Mesendoderm (in vitro differentiated cells): Measurements from ENCODE around the gene FN3KRP.

Source experiments
- DNase-seq: peaks from one replicate; pipeline ENCODE4 v3.0.0; 2013
- H2AK5ac ChIP-seq: 2 replicates; pipeline ENCODE4 v1.6.1; 2013; ENCODE audit warnings: low read length, inconsistent platforms
- H2BK120ac ChIP-seq: 2 replicates; pipeline ENCODE4 v1.6.1; 2013; ENCODE audit warnings: low read depth, mild to moderate bottlenecking, low read length, moderate library complexity, mixed read lengths
- H2BK15ac ChIP-seq: replicated peaks from 2 replicates; pipeline ENCODE4 v1.6.1; 2013; ENCODE audit warnings: low read depth, mild to moderate bottlenecking, moderate library complexity
- H2BK5ac ChIP-seq: 2 replicates; pipeline ENCODE4 v1.6.1; 2013; ENCODE audit warnings: low read length, inconsistent platforms
- H3K18ac ChIP-seq: 2 replicates; pipeline ENCODE4 v1.6.1; 2013; ENCODE audit warnings: mild to moderate bottlenecking, low read length, mixed read lengths
- H3K23ac ChIP-seq: one replicate; pipeline ENCODE4 v1.6.1; 2013; ENCODE audit warnings: low read length
- H3K27ac ChIP-seq: 2 replicates; pipeline ENCODE4 v1.5.1; 2013; ENCODE audit warnings: low read depth, mild to moderate bottlenecking, inconsistent platforms, low read length, moderate library complexity
- H3K27me3 ChIP-seq: 2 replicates; pipeline ENCODE4 v1.6.1; 2013; ENCODE audit warnings: low read length, control low read depth, mild to moderate bottlenecking, inconsistent platforms; ENCODE audit not compliant: insufficient read depth, poor library complexity
- H3K36me3 ChIP-seq: 2 replicates; pipeline ENCODE4 v1.6.1; 2013; ENCODE audit warnings: low read length, inconsistent platforms; ENCODE audit not compliant: control insufficient read depth, insufficient read depth
- H3K4ac ChIP-seq: one replicate; pipeline ENCODE4 v1.6.1; 2013; ENCODE audit warnings: low read depth, mild to moderate bottlenecking, low read length, moderate library complexity
- H3K4me1 ChIP-seq: 2 replicates; pipeline ENCODE4 v1.6.1; 2013; ENCODE audit warnings: low read depth, low read length, inconsistent platforms; ENCODE audit not compliant: control insufficient read depth
- H3K4me2 ChIP-seq: 2 replicates; pipeline ENCODE4 v1.6.1; 2013; ENCODE audit warnings: low read length
- H3K4me3 ChIP-seq: 2 replicates; pipeline ENCODE4 v1.5.1; 2013; ENCODE audit warnings: mild to moderate bottlenecking, low read length
- H3K56ac ChIP-seq: one replicate; pipeline ENCODE4 v1.6.1; 2013; ENCODE audit warnings: low read length
- H3K79me1 ChIP-seq: 2 replicates; pipeline ENCODE4 v1.6.1; 2013; ENCODE audit warnings: low read length, inconsistent platforms
- H3K79me2 ChIP-seq: 2 replicates; pipeline ENCODE4 v1.6.1; 2013; ENCODE audit warnings: mild to moderate bottlenecking, low read length; ENCODE audit not compliant: control insufficient read depth, insufficient read depth
- H3K9ac ChIP-seq: 2 replicates; pipeline ENCODE4 v1.6.1; 2013; ENCODE audit warnings: low read length, inconsistent platforms
- H4K5ac ChIP-seq: one replicate; pipeline ENCODE4 v1.6.1; 2013; ENCODE audit warnings: low read length
- H4K8ac ChIP-seq: one replicate; pipeline ENCODE4 v1.6.1; 2013; ENCODE audit warnings: low read depth, mild to moderate bottlenecking, control low read depth, low read length, moderate library complexity
- WGBS: extraction: QIAGEN DNeasy Blood & Tissue Kit; methylation state at CpG from one replicate; pipeline ENCODE4 v1.1.7; 2013; ENCODE audit warnings: low lambda C conversion rate, missing lambda C conversion rate; ENCODE audit not compliant: insufficient coverage; ENCODE audit errors: extremely low coverage; 5-methylcytosine and 5-hydroxymethylcytosine counted together

The FN3KRP gene

GRCh38 chr17:82686366-82687324 lies 29.9 kb upstream of the FN3KRP start:
- no peaks in the 10 kb centered on the region for H3K79me2 ChIP-seq
- no peak overlapping the region for H4K5ac ChIP-seq
- no peak overlapping the region for H2BK120ac ChIP-seq
- H2BK5ac ChIP-seq: no peak overlapping the region
- no peak for DNase-seq
- no peak overlapping the region for H2AK5ac ChIP-seq
- H4K8ac ChIP-seq: no peak overlapping the region
- H3K27me3 ChIP-seq: no peaks in the 10 kb centered on the region
- no peak overlapping the region for H3K23ac ChIP-seq
- H3K27ac ChIP-seq: no peak overlapping the region
- no peak overlapping the region for H3K4ac ChIP-seq
- WGBS: no CpG with 5 or more reads among the region's 19 CpGs
- H3K36me3 ChIP-seq: no peaks in the 10 kb centered on the region
- no peaks in the 10 kb centered on the region for H3K4me1 ChIP-seq
- H2BK15ac ChIP-seq: no peak overlapping the region
- H3K18ac ChIP-seq: no peak overlapping the region
- no peaks in the 10 kb centered on the region for H3K79me1 ChIP-seq
- no peak overlapping the region for H3K4me3 ChIP-seq
- H3K4me2 ChIP-seq: no peak overlapping the region
- no peak overlapping the region for H3K56ac ChIP-seq
- no peak overlapping the region for H3K9ac ChIP-seq

- H2BK5ac ChIP-seq: no peak overlapping the region
- no peak overlapping the region for H3K9ac ChIP-seq
- H4K5ac ChIP-seq: no peak overlapping the region
- H3K4me2 ChIP-seq: no peak overlapping the region
- no peak overlapping the region for H4K8ac ChIP-seq
- no peak for DNase-seq
- H2AK5ac ChIP-seq: no peak overlapping the region
- no peaks in the 10 kb centered on the region for H3K79me1 ChIP-seq
- H3K36me3 ChIP-seq: no peaks in the 10 kb centered on the region
- no peak overlapping the region for H2BK120ac ChIP-seq
- H3K18ac ChIP-seq: no peak overlapping the region
- H3K4ac ChIP-seq: no peak overlapping the region
- H3K4me1 ChIP-seq: no peaks in the 10 kb centered on the region
- no CpG with 5 or more reads among the region's 10 CpGs for WGBS
- H3K27ac ChIP-seq: no peak overlapping the region
- H3K23ac ChIP-seq: no peak overlapping the region
- no peak overlapping the region for H3K4me3 ChIP-seq
- H3K56ac ChIP-seq: no peak overlapping the region
- no peaks in the 10 kb centered on the region for H3K27me3 ChIP-seq
- no peaks in the 10 kb centered on the region for H3K79me2 ChIP-seq
- no peak overlapping the region for H2BK15ac ChIP-seq
Measured at GRCh38 chr17:82687375-82687861, 29.1 kb upstream of the FN3KRP start.

GRCh38 chr17:82687871-82688270 lies 28.6 kb upstream of the FN3KRP start:
- Histone ChIP-seq H2AK5ac (no peak overlapping the region), H3K4me3 (no peak overlapping the region), H3K23ac (no peak overlapping the region), H2BK120ac (no peak overlapping the region), H3K36me3 (no peaks in the 10 kb centered on the region), H3K4me2 (no peak overlapping the region), H3K18ac (no peak overlapping the region), H3K4ac (no peak overlapping the region), H3K56ac (no peak overlapping the region), H4K5ac (no peak overlapping the region), H2BK15ac (no peak overlapping the region), H2BK5ac (no peak overlapping the region), H3K9ac (no peak overlapping the region), H3K27me3 (no peaks in the 10 kb centered on the region), H3K27ac (no peak overlapping the region), H3K79me1 (no peaks in the 10 kb centered on the region), H3K4me1 (no peaks in the 10 kb centered on the region), H3K79me2 (no peaks in the 10 kb centered on the region), H4K8ac (no peak overlapping the region)
- WGBS: no CpG with 5 or more reads among the region's 9 CpGs
- no peak for DNase-seq

- Histone ChIP-seq H3K79me1 (no peaks in the 10 kb centered on the region), H3K27ac (no peak overlapping the region), H3K56ac (no peak overlapping the region), H3K18ac (no peak overlapping the region), H3K79me2 (no peaks in the 10 kb centered on the region), H2BK15ac (no peak overlapping the region), H4K8ac (no peak overlapping the region), H3K9ac (no peak overlapping the region), H3K36me3 (no peaks in the 10 kb centered on the region), H2BK120ac (no peak overlapping the region), H2BK5ac (no peak overlapping the region), H4K5ac (no peak overlapping the region), H3K27me3 (no peaks in the 10 kb centered on the region), H3K4me3 (no peak overlapping the region), H2AK5ac (no peak overlapping the region), H3K4ac (no peak overlapping the region), H3K4me2 (no peak overlapping the region), H3K4me1 (no peaks in the 10 kb centered on the region), H3K23ac (no peak overlapping the region)
- DNase-seq: no peak
- no CpG with 5 or more reads among the region's 8 CpGs for WGBS
Measured at GRCh38 chr17:82689077-82689476, 27.4 kb upstream of the FN3KRP start.

- no peak overlapping the region for H3K4ac ChIP-seq
- no peak overlapping the region for H3K9ac ChIP-seq
- no peak overlapping the region for H2BK120ac ChIP-seq
- no CpG with 5 or more reads among the region's 18 CpGs for WGBS
- H4K8ac ChIP-seq: no peak overlapping the region
- H3K79me1 ChIP-seq: no peaks in the 10 kb centered on the region
- no peak overlapping the region for H3K23ac ChIP-seq
- no peak overlapping the region for H3K4me2 ChIP-seq
- no peak overlapping the region for H4K5ac ChIP-seq
- H2BK15ac ChIP-seq: no peak overlapping the region
- no peak overlapping the region for H3K27ac ChIP-seq
- H3K27me3 ChIP-seq: no peaks in the 10 kb centered on the region
- H3K79me2 ChIP-seq: no peaks in the 10 kb centered on the region
- no peak overlapping the region for H2AK5ac ChIP-seq
- no peak overlapping the region for H2BK5ac ChIP-seq
- H3K4me3 ChIP-seq: no peak overlapping the region
- H3K4me1 ChIP-seq: no peaks in the 10 kb centered on the region
- no peaks in the 10 kb centered on the region for H3K36me3 ChIP-seq
- no peak overlapping the region for H3K18ac ChIP-seq
- no peak overlapping the region for H3K56ac ChIP-seq
- DNase-seq: no peak
Measured at GRCh38 chr17:82690786-82691489, 25.6 kb upstream of the FN3KRP start.
